ENCODE data around the gene PSEN2. TPM values are rescaled to one million over a fixed set of nuclear protein-coding genes. Genes with fewer than 3 reads are reported as not detected.

Gene PSEN2
- total and polyA plus RNA-seq, 2 of the 8 experiments (the other 6 are each of a cell fraction or from before 2014, with no cell fraction given), result 22.9 to 29.0 TPM

DNA sequence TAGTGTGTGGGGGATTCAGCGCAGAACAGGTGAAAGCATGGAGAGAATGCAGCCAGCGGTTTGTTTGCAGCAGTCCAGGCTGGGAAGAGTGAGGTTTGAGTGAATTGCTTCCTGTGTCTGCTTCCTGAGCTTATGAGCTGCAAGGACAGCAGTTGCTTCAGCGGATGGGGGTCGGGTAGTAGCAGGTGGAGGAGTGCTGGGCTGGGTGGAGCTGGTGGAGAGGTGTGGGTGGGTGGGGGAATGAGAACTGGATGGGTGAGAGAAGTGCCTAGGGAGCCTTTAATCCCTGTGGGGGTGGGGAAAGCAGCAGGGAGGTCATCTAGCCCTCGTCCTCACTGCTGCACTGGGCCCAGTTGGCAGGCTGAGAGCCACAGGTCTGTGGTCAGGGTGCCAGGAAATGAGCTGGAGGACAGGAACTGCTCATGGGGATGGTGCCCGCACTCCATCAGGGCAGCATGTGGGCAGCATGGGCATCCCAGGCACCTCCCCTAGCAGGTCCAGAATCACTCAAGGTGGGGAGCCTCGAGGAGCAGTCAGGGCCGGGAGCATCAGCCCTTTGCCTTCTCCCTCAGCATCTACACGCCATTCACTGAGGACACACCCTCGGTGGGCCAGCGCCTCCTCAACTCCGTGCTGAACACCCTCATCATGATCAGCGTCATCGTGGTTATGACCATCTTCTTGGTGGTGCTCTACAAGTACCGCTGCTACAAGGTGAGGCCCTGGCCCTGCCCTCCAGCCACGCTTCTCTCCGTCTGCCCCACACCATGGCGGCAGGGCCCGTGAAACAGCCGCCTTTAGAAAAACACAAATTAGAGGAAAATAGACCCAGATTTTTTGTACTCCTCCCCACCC is 14.8 kb downstream of the PSEN2 start:
- Histone ChIP-seq H3K4me3 (ENCODE audit: extremely low read depth in 1 of 4, insufficient read depth in 2 of 4, low read depth in 3 of 4, low read length in 4 of 4) (no peak overlapping the region), H4K5ac (ENCODE audit: insufficient read length, low read depth, low read length) (no peak overlapping the region), H2AK5ac (ENCODE audit: low read depth, low read length) (no peak overlapping the region), H3K79me2 (ENCODE audit: control insufficient read depth in 1 of 2, insufficient read depth in 2 of 2, low read length in 2 of 2) (no peaks in the 10 kb centered on the region), H3K14ac (ENCODE audit: insufficient read length) (no peak overlapping the region), H3K56ac (replicated peaks; ENCODE audit: insufficient read length, low read depth, low read length) (no peak overlapping the region), H4K8ac (ENCODE audit: extremely low read depth, insufficient read depth, low read length) (no peak overlapping the region), H3K36me3 (ENCODE audit: control insufficient read depth in 2 of 4, insufficient read depth in 4 of 4, low read length in 3 of 4) (peaks cover 2 to 28% (median 7%) of the 10 kb centered on the region in 4 experiments; a peak in 5 of 8 replicates), H2BK120ac (replicated peaks; ENCODE audit: low read depth, low read length) (no peak overlapping the region), H3K4me1 (replicated peaks in 1 of 4; ENCODE audit: control insufficient read depth in 3 of 4, insufficient read depth in 4 of 4, low read length in 3 of 4) (no peaks in the 10 kb centered on the region; a peak in 1 of 7 replicates), H3K23ac (ENCODE audit: insufficient read length) (no peak overlapping the region), H3K4me2 (ENCODE audit: insufficient read depth in 1 of 2, low read depth in 2 of 2, low read length in 2 of 2) (no peak overlapping the region), H3K4ac (replicated peaks; ENCODE audit: insufficient read length, low read depth, low read length) (no peak overlapping the region), H4K91ac (replicated peaks; ENCODE audit: insufficient read length, low read length) (no peak overlapping the region), H3K79me1 (ENCODE audit: low read depth, low read length) (no peaks in the 10 kb centered on the region), H3K27me3 (replicated peaks in 1 of 4; ENCODE audit: control insufficient read depth in 3 of 4, extremely low read depth in 1 of 4, insufficient read depth in 3 of 4, low read length in 3 of 4) (no peaks in the 10 kb centered on the region), H2AFZ (ENCODE audit: low read length) (no peak overlapping the region), H2BK20ac (ENCODE audit: low read length) (no peak overlapping the region), H2BK15ac (ENCODE audit: low read length) (no peak overlapping the region), H2BK5ac (ENCODE audit: low read depth, low read length) (no peak overlapping the region), H3K9me3 (ENCODE audit: insufficient read depth in 2 of 2, low read depth in 1 of 2, low read length in 1 of 2) (no peaks in the 10 kb centered on the region), H3K27ac (ENCODE audit: low read depth, low read length) (no peak overlapping the region), H3K9ac (replicated peaks in 1 of 4; ENCODE audit: extremely low read depth in 1 of 4, low read depth in 3 of 4, low read length in 3 of 4) (no peak overlapping the region), H2BK12ac (ENCODE audit: low read depth, low read length) (no peak overlapping the region), H3K23me2 (ENCODE audit: low read depth, low read length) (no peaks in the 10 kb centered on the region), H3K18ac (ENCODE audit: extremely low read depth, low read length) (no peak overlapping the region), H4K20me1 (replicated peaks in 1 of 2; ENCODE audit: control insufficient read depth in 1 of 2, insufficient read depth in 2 of 2, low read length in 2 of 2) (no peaks in the 10 kb centered on the region)
- POLR2A ChIA-PET (ENCODE audit: partially characterized antibody), result no interaction called here
- CTCF ChIA-PET (ENCODE audit: partially characterized antibody), result interaction anchor here (0.5 to 1.4 kb wide), 4 partner anchors 252 to 564 kb away, joined by 3 to 4 read pairs (median 3); no protein-coding TSS in a partner anchor
- WGBS, 2 experiments (ENCODE audit: extremely low coverage in 1 of 2, insufficient coverage in 1 of 2, insufficient read length in 1 of 2, insufficient replicate concordance in 2 of 2, low coverage in 1 of 2, low lambda C conversion rate in 2 of 2, missing lambda C conversion rate in 1 of 2), result 91% methylated on average over 20 of the region's 20 CpGs; no CpG with 5 or more reads in 1 of the 2 experiments
- FAIRE-seq (no peak), DNase-seq (ENCODE audit: low read depth in 1 of 2, low spot score in 2 of 2) (no peak)
- TF ChIP-seq TEAD4 (IDR thresholded peaks at IDR 0.05; ENCODE audit: low read depth, low read length), result no peak
- no peak for TF ChIP-seq NANOG (IDR thresholded peaks at IDR 0.05; ENCODE audit: insufficient read depth, low read depth, low read length, poor library complexity, severe bottlenecking)
- no peak for TF ChIP-seq KDM1A (IDR thresholded peaks at IDR 0.05; ENCODE audit: borderline replicate concordance, low read length)
- TF ChIP-seq SIX5 (IDR thresholded peaks at IDR 0.05; ENCODE audit: low read depth, low read length), result no peak
- no peak for TF ChIP-seq BRCA1 (IDR thresholded peaks at IDR 0.05; ENCODE audit: low read depth, low read length)
- TF ChIP-seq SRF (IDR thresholded peaks at IDR 0.05; ENCODE audit: low read depth, low read length), result no peak
- TF ChIP-seq CTCF (IDR thresholded peaks at IDR 0.05; ENCODE audit: control extremely low read depth in 1 of 3, insufficient read depth in 1 of 3, low read depth in 1 of 3, low read length in 3 of 3), result no peak
- no peak for TF ChIP-seq KDM5A (IDR thresholded peaks at IDR 0.05; ENCODE audit: low read length)
- TF ChIP-seq GTF2F1 (IDR thresholded peaks at IDR 0.05; ENCODE audit: borderline replicate concordance, low read depth, low read length), result no peak
